ENCODE data around the gene GOLGA6C.
A peak's percentile ranks its signal among the peaks of the same experiment; 100 is the strongest.
"Not testable (repeated sequence)": the region's sequence is repeated elsewhere in the genome, so short reads cannot be mapped to it uniquely, and the experiment has no call there.

GOLGA6C gene

GRCh38 chr15:75233504-75234190 is 24.5 kb upstream of the GOLGA6C start:
- Mint-ChIP-seq H3K27me3 (peaks cover 26% of the 10 kb centered on the region), H3K36me3 (ENCODE audit: low read depth) (no peaks in the 10 kb centered on the region), H3K4me3 (no peak overlapping the region), H3K9me3 (no peaks in the 10 kb centered on the region), H3K27ac (no peak overlapping the region), H3K4me1 (ENCODE audit: low read depth) (no peaks in the 10 kb centered on the region)
- peak; percentile 23 for DNase-seq

GRCh38 chr15:75234191-75234810 is 23.8 kb upstream of the GOLGA6C start:
- no peaks in the 10 kb centered on the region for H3K36me3 Mint-ChIP-seq (ENCODE audit: low read depth)
- H3K4me1 Mint-ChIP-seq (ENCODE audit: low read depth), result peaks cover under 1% of the 10 kb centered on the region
- H3K27ac Mint-ChIP-seq, result no peak overlapping the region
- H3K9me3 Mint-ChIP-seq, result no peaks in the 10 kb centered on the region
- H3K27me3 Mint-ChIP-seq, result peaks cover 26% of the 10 kb centered on the region
- DNase-seq, result peak; percentile 22
- no peak overlapping the region for H3K4me3 Mint-ChIP-seq

- Mint-ChIP-seq H3K27ac (no peak overlapping the region), H3K4me1 (ENCODE audit: low read depth) (peaks cover 3% of the 10 kb centered on the region), H3K36me3 (ENCODE audit: low read depth) (no peaks in the 10 kb centered on the region), H3K27me3 (peaks cover 30% of the 10 kb centered on the region), H3K9me3 (no peaks in the 10 kb centered on the region), H3K4me3 (no peak overlapping the region)
- DNase-seq, result no peak
Measured at GRCh38 chr15:75235051-75235673, 23.0 kb upstream of the GOLGA6C start.

GRCh38 chr15:75235760-75236729 is 22.1 kb upstream of the GOLGA6C start:
- DNase-seq, result no peak
- Mint-ChIP-seq H3K4me3 (no peak overlapping the region), H3K4me1 (ENCODE audit: low read depth) (peaks cover 3% of the 10 kb centered on the region), H3K36me3 (ENCODE audit: low read depth) (no peaks in the 10 kb centered on the region), H3K9me3 (no peaks in the 10 kb centered on the region), H3K27me3 (peaks cover 35% of the 10 kb centered on the region), H3K27ac (no peak overlapping the region)

- Mint-ChIP-seq H3K27me3 (peaks cover 23% of the 10 kb centered on the region), H3K4me3 (no peak overlapping the region), H3K9me3 (no peaks in the 10 kb centered on the region), H3K4me1 (ENCODE audit: low read depth) (peaks cover 3% of the 10 kb centered on the region), H3K36me3 (ENCODE audit: low read depth) (no peaks in the 10 kb centered on the region), H3K27ac (no peak overlapping the region)
- DNase-seq, result peak; percentile 23
Measured at GRCh38 chr15:75237316-75237982, 20.7 kb upstream of the GOLGA6C start.

- H3K9me3 Mint-ChIP-seq, result no peaks in the 10 kb centered on the region
- no peaks in the 10 kb centered on the region for H3K36me3 Mint-ChIP-seq (ENCODE audit: low read depth)
- no peak overlapping the region for H3K4me3 Mint-ChIP-seq
- no peak for DNase-seq
- peaks cover 16% of the 10 kb centered on the region for H3K27me3 Mint-ChIP-seq
- no peak overlapping the region for H3K27ac Mint-ChIP-seq
- H3K4me1 Mint-ChIP-seq (ENCODE audit: low read depth), result peaks cover 3% of the 10 kb centered on the region
Measured at GRCh38 chr15:75238150-75238549, 20.0 kb upstream of the GOLGA6C start.

- H3K27ac Mint-ChIP-seq; H3K36me3 Mint-ChIP-seq (ENCODE audit: low read depth); H3K9me3 Mint-ChIP-seq; DNase-seq; H3K4me1 Mint-ChIP-seq (ENCODE audit: low read depth); H3K4me3 Mint-ChIP-seq: not testable (repeated sequence)
- peaks cover 19% of the 10 kb centered on the region for H3K27me3 Mint-ChIP-seq
Measured at GRCh38 chr15:75245741-75246140, 12.4 kb upstream of the GOLGA6C start.

- not testable (repeated sequence) for H3K4me1 Mint-ChIP-seq (ENCODE audit: low read depth); H3K27ac Mint-ChIP-seq; DNase-seq; H3K9me3 Mint-ChIP-seq; H3K4me3 Mint-ChIP-seq; H3K36me3 Mint-ChIP-seq (ENCODE audit: low read depth)
- peaks cover 20% of the 10 kb centered on the region for H3K27me3 Mint-ChIP-seq
Measured at GRCh38 chr15:75248991-75249390, 9.1 kb upstream of the GOLGA6C start.

GRCh38 chr15:75249726-75250125 is 8.4 kb upstream of the GOLGA6C start:
- Mint-ChIP-seq H3K27ac (no peak overlapping the region), H3K4me3 (no peak overlapping the region), H3K36me3 (ENCODE audit: low read depth) (no peaks in the 10 kb centered on the region), H3K27me3 (peaks cover 20% of the 10 kb centered on the region), H3K9me3 (no peaks in the 10 kb centered on the region), H3K4me1 (ENCODE audit: low read depth) (no peaks in the 10 kb centered on the region)
- no peak for DNase-seq

- DNase-seq; H3K36me3 Mint-ChIP-seq (ENCODE audit: low read depth); H3K27ac Mint-ChIP-seq; H3K9me3 Mint-ChIP-seq; H3K4me3 Mint-ChIP-seq; H3K4me1 Mint-ChIP-seq (ENCODE audit: low read depth): not testable (repeated sequence)
- peaks cover 20% of the 10 kb centered on the region for H3K27me3 Mint-ChIP-seq
Measured at GRCh38 chr15:75251343-75251742, 6.8 kb upstream of the GOLGA6C start.

GRCh38 chr15:75252285-75252684 is 5.8 kb upstream of the GOLGA6C start:
- peaks cover 19% of the 10 kb centered on the region for H3K27me3 Mint-ChIP-seq
- not testable (repeated sequence) for H3K36me3 Mint-ChIP-seq (ENCODE audit: low read depth); H3K27ac Mint-ChIP-seq; DNase-seq; H3K4me3 Mint-ChIP-seq; H3K4me1 Mint-ChIP-seq (ENCODE audit: low read depth); H3K9me3 Mint-ChIP-seq

- H3K36me3 Mint-ChIP-seq (ENCODE audit: low read depth); H3K4me3 Mint-ChIP-seq; H3K9me3 Mint-ChIP-seq; H3K27me3 Mint-ChIP-seq; H3K27ac Mint-ChIP-seq; DNase-seq; H3K4me1 Mint-ChIP-seq (ENCODE audit: low read depth): not testable (repeated sequence)
Measured at GRCh38 chr15:75258620-75259343, 648 bp downstream of the GOLGA6C start.

GRCh38 chr15:75259873-75260272 is 1.7 kb downstream of the GOLGA6C start:
- not testable (repeated sequence) for H3K4me3 Mint-ChIP-seq, DNase-seq

More at GRCh38 chr15:75259873-75260272, 1.7 kb downstream of the GOLGA6C start:
- H3K27ac Mint-ChIP-seq; H3K4me1 Mint-ChIP-seq (ENCODE audit: low read depth); H3K27me3 Mint-ChIP-seq; H3K36me3 Mint-ChIP-seq (ENCODE audit: low read depth); H3K9me3 Mint-ChIP-seq: not testable (repeated sequence)
